Measurements from ENCODE around the gene PTAR1.
A peak's percentile ranks its signal among the peaks of the same experiment; 100 is the strongest.
"Not testable (repeated sequence)": the region's sequence is repeated elsewhere in the genome, so short reads cannot be mapped to it uniquely, and the experiment has no call there.

Gene PTAR1, protein sequence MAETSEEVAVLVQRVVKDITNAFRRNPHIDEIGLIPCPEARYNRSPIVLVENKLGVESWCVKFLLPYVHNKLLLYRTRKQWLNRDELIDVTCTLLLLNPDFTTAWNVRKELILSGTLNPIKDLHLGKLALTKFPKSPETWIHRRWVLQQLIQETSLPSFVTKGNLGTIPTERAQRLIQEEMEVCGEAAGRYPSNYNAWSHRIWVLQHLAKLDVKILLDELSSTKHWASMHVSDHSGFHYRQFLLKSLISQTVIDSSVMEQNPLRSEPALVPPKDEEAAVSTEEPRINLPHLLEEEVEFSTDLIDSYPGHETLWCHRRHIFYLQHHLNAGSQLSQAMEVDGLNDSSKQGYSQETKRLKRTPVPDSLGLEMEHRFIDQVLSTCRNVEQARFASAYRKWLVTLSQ

DNA sequence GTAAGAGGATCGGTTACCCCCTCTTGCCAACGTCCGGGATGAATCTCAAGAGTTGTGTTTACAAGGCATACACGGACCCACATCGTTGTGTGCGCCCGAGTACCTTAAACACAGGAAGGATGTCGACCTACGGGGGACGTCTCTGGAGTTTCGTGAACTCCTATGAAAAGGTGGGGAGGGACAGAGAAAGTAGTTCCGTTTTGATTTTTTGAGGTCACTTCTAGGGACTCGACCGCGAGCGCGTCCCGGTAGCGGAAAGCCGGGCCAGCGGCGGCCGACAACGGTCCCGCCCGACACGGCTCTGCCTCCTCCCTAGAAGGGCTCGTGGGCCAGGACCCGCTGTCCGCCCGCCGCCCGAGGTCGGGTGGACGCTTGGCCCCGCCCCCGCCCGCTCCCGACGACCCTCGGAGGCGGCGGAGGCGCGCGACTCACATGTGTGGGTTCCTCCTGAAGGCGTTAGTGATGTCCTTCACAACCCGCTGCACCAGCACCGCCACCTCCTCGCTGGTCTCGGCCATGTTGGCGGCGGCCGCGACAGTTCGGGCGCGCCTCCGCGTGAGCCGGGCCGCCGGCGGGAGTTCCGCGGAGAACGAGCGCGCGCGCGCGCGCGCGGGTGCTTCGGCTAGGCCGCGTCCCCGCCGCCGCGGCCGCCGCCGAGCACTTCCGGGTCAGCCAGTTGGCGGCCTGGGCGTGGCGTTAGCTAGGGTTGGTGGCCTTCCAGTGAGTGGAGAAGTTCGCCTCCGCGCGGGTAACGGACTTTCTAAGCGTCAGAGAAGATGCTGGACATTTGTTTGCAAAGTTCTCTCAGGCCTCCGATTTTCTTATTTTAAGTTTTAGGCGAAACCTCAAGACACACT, at the start of gene PTAR1:
TSS of gene PTAR1 (minus strand) at position 591 of the 857 bp plus-strand sequence. CDS start at position 518, 73 bp downstream.
- DNase-seq (ENCODE audit: low spot score): peak; percentile 91
- TF ChIP-seq, protein P1, sequence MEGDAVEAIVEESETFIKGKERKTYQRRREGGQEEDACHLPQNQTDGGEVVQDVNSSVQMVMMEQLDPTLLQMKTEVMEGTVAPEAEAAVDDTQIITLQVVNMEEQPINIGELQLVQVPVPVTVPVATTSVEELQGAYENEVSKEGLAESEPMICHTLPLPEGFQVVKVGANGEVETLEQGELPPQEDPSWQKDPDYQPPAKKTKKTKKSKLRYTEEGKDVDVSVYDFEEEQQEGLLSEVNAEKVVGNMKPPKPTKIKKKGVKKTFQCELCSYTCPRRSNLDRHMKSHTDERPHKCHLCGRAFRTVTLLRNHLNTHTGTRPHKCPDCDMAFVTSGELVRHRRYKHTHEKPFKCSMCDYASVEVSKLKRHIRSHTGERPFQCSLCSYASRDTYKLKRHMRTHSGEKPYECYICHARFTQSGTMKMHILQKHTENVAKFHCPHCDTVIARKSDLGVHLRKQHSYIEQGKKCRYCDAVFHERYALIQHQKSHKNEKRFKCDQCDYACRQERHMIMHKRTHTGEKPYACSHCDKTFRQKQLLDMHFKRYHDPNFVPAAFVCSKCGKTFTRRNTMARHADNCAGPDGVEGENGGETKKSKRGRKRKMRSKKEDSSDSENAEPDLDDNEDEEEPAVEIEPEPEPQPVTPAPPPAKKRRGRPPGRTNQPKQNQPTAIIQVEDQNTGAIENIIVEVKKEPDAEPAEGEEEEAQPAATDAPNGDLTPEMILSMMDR (IDR thresholded peaks at IDR 0.05; ENCODE audit: extremely low read depth, missing control alignments): no peak

DNA sequence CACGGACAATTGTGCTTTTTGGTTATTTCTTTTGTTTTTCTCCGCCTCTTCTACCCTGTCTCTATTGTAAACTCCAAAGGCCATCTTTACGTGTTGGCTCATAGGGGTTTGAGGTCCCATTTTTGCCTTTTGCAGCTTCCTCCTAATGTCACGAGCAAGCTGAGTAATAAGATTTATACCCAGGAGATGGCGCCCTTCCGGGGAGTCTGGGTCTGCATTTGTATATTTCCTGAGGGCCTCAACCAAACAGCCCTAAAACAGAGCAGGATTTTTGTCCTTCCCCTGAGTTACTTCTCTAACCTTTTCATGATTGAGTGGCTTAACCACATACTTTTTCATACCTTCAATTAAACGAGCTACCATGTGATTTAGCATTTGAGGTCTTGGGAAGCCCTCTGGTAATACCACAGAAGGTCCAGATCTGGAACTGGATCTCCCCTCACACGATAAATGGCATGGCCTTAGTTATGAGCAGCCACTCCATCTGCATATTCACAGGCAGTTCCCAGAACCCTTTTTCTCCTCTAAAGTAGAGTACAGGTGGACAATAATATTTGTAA, 49.6 kb upstream of the PTAR1 start:
- DNase-seq (ENCODE audit: low spot score): no peak
- TF ChIP-seq, protein P1 (IDR thresholded peaks at IDR 0.05; ENCODE audit: extremely low read depth, missing control alignments): no peak

DNA sequence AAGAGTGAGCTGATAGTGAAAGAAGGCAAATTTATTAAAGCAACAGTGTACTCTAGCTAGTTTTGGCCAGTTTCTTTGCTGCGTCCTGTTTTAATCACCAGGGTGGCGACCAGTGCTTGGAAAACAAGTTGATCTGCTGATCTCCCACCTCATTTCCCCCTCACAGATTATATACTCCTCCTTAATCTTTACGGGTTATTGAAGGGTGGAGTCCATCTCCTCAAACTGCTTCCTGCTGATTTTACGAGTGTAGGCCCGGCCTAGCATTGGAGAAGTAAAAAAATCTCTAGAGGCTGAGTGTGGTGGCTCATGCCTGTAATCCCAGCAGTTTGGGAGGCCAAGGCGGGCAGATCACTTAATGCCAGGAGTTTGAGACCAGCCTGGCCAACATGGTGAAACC, 46.8 kb upstream of the PTAR1 start:
- TF ChIP-seq, protein P1 (IDR thresholded peaks at IDR 0.05; ENCODE audit: extremely low read depth, missing control alignments): no peak
- no peak for DNase-seq (ENCODE audit: low spot score)

DNA sequence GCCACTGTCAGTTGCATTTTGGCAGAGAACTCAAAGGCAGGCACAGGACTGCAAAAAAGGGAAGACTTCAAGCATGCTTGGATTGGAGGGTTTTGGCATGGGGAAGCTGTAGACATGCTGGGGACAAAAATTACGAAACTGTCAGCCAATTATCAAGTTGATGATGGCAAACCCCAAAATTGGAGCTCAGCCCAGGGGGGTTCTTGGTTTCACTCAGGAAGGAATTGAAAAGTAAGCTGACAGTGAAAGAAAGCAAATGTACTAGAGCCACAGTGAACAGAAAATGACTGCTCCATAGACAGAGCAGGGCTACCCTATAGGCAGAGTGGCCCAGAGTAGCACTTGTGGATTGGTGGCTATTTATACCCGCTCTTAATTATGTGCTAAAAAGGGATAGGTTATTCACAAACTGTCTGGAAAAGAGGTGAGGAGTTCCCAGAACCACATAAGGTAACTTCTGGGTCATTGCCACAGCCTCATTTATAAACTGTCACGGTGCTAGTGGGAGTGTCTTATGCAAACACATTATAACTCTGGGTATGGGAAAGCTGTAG, 46.2 kb upstream of the PTAR1 start:
- TF ChIP-seq, protein P1 (IDR thresholded peaks at IDR 0.05; ENCODE audit: extremely low read depth, missing control alignments): no peak
- no peak for DNase-seq (ENCODE audit: low spot score)

DNA sequence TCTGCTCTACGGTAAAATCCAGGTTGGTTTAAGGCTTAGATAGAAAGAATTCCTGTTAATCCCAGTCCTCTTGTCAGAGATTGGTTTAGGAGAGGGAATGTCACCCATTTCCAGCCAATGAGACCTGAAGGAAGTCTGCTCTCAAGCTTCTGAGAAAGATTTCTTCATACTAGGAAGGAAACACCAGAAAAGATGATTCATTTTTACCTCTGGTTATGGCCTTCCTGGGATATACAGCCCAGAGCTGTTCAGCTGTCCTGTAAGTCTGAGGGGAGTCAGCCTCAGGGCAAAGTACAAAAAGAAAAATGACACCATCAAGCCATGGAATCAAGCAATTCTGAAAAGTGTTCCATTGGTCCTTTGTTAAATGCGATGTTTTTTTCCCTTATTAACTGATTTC, 42.2 kb upstream of the PTAR1 start:
- no peak for DNase-seq (ENCODE audit: low spot score)
- TF ChIP-seq, protein P1 (IDR thresholded peaks at IDR 0.05; ENCODE audit: extremely low read depth, missing control alignments): no peak

DNA sequence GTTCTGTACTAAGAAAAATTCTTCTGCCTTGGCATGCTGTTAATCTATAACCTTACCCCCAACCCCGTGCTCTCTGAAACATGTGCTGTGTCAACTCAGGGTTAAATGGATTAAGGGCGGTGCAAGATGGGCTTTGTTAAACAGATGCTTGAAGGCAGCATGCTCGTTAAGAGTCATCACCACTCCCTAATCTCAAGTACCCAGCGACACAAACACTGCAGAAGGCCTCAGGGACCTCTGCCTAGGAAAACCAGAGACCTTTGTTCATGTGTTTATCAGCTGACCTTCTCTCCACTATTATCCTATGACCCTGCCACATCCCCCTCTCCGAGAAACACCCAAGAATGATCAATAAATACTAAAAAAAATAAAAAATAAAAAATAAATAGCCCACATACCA, 40.2 kb upstream of the PTAR1 start:
- DNase-seq (ENCODE audit: low spot score): not testable (repeated sequence)

DNA sequence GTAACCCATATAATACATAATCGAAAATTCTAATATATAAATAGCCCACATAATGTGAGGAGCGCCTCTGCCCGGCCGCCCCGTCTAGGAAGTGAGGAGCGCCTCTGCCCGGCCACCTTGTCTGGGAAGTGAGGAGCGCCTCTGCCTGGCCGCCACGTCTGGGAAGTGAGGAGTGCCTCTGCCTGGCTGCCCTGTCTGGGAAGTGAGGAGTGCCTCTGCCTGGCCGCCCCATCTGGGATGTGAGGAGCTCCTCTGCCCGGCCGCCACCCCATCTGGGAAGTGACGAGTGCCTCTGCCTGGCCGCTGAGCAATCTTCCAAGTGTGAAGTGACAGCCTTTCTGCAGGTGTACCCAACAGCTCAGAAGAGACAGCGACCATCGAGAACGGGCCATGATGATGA, 39.7 kb upstream of the PTAR1 start:
- not testable (repeated sequence) for DNase-seq (ENCODE audit: low spot score)

DNA sequence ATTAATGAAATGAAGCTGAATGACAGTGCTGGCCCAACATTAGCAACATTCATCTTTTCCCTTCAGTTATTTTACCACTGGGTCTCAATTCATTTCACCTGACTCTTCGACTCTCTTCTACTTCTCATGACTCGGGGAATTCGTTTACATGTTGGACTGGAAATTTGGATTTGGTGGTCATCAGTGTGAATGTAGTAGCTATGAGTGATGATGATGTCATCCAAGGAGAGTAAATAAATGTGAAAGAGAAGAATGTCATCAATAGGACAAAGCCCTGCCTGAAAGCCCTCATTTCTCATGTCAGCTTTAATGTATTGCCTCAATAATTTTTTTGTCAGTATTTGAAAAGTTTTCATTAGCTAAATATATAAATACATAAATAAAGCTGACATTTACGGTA, 38.9 kb upstream of the PTAR1 start:
- DNase-seq (ENCODE audit: low spot score): no peak

More for the DNA sequence above, 38.9 kb upstream of the PTAR1 start:
- TF ChIP-seq, protein P1 (IDR thresholded peaks at IDR 0.05; ENCODE audit: extremely low read depth, missing control alignments): no peak

Measured in GM20000 (cell line).